Stimulated activated CD8-positive, alpha-beta memory T cell treated with anti-CD3 and anti-CD28 coated beads, Interleukin-2, amount 100 ng/mL, for 48 hours (primary cell): Measurements from ENCODE around the gene MOV10L1.
"Not testable (repeated sequence)": the region's sequence is repeated elsewhere in the genome, so short reads cannot be mapped to it uniquely, and the experiment has no call there.

Source experiments
- DNase-seq, 2 donors: peaks; one replicate each; pipeline ENCODE4 v3.0.0-alpha.2; 2020; ENCODE audit warnings: low read depth in 2 of 2

The MOV10L1 gene

GRCh38 chr22:50078246-50078645 lies 11.6 kb upstream of the MOV10L1 start:
- DNase-seq = no peak

- no peak for DNase-seq
Observed at GRCh38 chr22:50078761-50079160, 11.0 kb upstream of the MOV10L1 start.

DNA sequence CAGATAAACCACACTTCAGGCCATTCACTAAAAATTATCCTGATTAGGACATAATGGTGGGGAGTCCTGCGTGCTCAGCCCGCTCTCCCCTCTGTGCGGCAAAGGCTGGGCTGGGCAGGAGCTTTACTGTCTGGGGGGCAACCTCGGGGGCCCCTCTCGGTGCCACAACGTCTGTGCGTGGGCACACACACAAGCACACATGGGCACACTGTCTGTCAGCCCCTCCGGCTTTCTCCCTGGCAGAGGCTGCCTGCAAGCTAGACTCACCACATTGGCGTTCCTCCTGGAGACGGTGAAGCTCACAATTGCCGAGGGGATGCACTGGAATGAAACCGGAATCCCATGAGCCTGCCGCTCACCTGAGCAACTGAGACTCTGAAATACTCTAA lies 9.7 kb upstream of the MOV10L1 start:
- no peak for DNase-seq

DNA sequence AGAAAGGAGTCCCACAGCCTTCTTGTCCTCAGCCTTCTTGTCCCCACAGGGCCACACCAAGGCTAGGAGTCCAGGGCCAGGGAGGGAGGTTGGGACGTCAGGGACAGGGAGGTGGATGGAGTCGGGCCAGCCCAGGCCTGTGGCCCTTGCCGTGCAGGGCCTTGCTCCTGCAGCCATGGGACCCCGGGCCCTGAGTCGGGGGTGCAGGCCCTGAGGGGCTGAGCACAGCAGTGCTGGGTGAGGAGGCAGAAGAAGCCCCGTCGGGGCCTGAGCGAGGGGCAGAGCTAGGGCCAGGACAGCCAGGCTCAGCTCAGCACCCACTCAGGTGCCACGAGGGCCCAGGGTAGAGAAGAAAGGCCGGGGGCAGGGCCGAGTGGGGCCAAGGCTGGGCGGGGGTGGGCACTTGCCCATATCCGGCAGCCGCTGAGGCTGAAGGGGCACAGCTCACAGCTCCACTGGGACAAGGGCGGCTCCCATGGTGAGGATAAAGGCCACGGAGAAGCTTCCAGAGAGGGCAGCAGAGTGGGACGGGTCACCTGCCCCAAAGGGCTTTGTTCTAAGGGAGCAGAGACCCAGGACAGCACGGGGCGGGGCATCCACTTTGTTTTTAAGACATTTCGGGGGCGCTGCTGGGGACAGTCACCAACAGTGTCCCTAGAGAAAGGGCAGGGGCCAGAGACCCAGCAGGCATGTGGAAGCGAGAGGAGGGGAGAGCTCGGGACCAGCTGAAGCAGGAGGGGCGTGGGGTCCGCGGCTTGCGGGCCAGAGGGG lies 8.2 kb upstream of the MOV10L1 start:
- no peak for DNase-seq

- DNase-seq = no peak
Observed at GRCh38 chr22:50082197-50082715, 7.5 kb upstream of the MOV10L1 start.

DNA sequence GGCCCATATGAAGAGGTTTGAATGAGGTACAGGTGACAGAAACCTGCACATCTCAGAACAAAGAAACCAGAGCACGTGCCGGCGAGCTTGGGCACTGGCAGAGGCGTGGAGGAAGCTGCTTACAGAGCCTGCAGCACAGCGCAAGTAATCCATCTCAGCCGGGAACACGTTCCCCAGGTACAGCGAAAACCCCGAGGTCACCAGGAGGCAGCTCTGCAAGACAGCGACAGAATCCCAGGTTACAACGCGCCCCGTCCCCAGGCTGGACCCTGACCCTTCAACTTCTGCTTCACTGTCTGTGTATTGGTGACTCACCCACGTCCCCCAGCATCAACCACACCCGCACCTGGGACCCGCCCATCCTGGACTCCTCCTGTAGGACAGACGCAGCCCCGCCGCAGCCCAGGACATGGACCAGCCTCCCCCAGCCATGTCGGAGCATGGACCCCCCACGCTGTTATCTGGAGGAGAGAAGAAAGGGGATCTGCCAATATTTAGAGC lies 6.8 kb upstream of the MOV10L1 start:
- no peak for DNase-seq

DNA sequence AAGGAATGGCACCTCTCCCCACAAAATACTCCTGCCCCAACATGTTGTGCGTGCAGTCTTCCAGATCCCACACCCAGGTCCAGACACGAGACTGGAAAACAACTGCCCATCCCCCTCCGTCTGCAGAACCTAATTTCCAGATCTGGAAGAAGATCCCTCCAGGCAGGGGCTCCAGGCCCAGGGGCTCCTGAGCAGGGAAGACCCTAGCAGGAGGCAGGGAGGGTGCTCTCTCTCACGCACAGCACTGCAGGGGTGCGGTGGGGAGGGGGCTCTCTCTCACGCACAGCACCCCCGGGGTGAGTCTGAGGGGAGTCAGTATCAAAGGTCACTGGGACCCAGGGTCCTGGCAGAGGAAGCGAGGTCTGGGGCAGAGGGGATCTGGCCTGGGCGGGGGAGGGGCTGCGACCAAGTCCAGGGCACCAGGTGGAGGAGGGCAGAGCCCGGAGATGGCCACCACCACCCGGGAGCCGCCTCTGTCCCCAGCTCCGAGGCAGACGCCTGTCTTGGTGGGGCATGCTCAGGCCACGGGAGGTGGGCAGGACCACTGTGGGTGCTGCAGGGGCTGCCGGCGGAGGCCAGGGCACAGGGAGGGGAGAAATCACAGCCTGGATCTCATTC lies 6.2 kb upstream of the MOV10L1 start:
- DNase-seq = no peak

DNA sequence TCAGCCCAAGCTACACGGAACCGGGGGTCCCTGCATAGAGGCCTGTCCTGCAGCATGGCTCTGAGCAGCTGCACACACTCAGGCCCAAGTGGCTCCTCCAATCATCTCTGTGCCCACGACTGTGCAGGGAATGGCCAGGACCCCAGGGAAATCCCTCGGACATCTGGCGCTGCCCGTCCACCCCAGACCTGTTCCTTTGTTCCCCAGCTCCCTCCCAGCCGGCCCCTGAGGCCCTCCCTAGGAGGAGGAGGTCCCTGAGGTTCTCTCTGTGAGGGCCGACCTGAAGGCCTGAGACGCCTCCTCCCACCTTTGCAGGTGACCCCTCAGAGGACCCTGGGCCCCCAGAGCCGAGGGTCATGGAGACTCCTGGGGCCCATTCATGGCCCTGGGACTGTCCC lies 5.7 kb upstream of the MOV10L1 start:
- no peak for DNase-seq

DNA sequence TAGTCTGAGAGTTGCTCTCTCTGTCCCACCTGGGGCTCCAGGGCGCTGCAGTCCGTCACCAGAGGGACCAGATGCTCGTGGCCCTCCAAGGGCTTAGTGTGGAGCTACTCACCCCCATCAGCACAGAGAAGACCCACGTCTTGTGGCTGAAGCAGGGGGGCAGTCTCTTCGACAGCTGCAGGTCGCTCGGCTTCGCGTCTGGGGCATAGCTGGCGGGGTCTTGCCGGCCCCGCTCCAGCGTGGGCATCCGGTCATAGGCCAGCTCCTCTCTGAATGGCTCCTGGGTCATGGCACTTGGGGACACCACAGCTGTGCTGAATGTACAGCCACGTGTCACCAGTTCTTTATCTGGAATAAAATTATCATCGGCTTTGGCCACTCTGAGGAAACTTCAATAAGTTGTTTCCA lies 5.2 kb upstream of the MOV10L1 start:
- DNase-seq = no peak

GRCh38 chr22:50085211-50085972 lies 4.4 kb upstream of the MOV10L1 start, which contains the start of gene MLC1:
TSS of gene MLC1 (minus strand) at chr22:50085426. CDS start at chr22:50084902, 524 bp downstream.
- DNase-seq = peak in 1 of 2 donors; percentile 13

DNA sequence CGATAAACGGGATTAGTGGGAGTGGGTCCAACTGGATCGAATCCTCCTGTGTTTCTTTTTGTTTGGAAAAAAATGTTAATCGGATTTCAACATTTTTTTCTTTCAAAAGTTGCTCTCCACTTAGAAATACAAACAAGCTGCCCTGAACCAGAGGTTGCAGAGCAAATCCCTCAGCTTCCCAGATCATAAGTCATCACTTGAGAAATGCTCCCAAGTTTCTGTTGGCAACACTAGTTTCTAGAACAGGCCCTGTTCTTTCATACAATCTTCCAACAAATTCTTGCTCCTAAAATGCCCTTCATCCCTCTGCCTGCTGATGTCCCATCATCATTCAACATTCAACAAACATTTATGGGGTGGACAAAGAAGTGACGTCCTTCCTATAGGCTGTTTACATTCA lies 3.3 kb upstream of the MOV10L1 start:
- DNase-seq = no peak

DNA sequence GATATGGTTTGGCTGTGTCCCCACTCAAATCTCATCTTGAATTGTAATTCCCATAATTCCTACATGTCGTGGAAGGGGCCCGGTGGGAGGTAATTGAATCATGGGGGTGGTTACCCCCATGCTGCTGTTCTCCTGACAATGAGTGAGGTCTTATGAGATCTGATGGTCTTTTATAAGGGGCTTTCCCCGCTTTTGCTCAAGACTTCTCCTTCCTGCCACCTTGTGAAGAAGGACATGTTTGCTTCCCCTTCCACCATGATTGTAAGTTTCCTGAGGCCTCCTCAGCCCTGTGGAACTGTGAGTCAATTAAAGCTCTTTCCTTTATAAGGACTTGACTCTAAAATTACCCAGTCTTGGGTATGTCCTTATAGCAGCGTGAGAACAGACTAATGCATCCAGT lies 2.8 kb upstream of the MOV10L1 start:
- DNase-seq = not testable (repeated sequence)

- no peak for DNase-seq
Observed at GRCh38 chr22:50087646-50088045, 2.2 kb upstream of the MOV10L1 start.

DNA sequence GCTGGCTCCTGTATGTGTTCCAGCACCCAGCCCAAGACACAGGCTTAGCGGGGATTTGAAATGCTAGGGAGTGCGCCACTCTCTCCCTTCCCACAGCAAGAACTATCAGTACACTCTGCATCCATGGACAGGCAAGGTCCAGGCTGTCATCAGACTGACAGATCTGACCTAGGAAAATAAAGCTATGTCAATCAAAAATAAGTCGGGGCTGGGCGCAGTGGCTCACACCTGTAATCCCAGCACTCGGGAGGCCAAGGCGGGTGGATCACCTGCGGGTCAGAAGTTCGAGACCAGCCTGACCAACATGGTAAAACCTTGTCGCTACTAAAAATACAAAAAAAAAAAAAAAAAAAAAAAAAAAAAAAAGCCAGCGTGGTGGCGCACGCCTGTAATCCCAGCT lies 1.7 kb upstream of the MOV10L1 start:
- no peak for DNase-seq

DNA sequence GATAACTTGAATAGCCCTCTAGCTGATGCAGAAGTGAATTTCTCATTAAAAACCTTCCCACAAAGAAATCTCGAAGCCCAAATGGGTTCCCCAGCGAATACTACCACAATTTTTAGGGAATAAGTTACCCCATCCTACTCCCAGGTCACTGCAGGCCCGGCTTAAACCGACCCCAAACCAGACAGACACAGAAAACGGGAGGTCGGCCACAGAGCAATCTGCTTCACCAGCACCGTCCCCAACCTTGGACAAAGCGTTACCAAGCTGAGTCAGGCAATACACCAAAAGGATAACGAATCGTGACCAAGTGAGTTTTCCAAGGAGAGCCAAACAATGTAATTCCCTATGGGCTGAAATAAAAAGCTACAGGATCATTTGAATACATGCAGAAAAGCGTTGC lies 575 bp upstream of the MOV10L1 start:
- no peak for DNase-seq

DNA sequence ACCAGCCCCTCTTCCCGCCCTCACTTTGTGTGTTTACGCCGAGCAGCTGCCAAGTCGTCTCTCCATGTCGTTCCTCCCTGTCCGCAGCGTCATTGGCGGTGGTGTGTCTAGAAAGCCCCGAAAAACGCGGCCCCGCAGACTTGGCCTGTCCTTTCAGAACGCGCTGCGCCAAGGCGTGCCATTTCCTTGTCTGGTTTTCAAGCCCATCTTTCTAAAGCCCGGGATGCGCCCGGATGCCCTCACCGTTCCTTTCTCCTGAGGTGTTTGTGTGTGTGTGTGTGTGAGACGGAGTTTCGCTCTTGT lies 557 bp downstream of the MOV10L1 start:
- no peak for DNase-seq

DNA sequence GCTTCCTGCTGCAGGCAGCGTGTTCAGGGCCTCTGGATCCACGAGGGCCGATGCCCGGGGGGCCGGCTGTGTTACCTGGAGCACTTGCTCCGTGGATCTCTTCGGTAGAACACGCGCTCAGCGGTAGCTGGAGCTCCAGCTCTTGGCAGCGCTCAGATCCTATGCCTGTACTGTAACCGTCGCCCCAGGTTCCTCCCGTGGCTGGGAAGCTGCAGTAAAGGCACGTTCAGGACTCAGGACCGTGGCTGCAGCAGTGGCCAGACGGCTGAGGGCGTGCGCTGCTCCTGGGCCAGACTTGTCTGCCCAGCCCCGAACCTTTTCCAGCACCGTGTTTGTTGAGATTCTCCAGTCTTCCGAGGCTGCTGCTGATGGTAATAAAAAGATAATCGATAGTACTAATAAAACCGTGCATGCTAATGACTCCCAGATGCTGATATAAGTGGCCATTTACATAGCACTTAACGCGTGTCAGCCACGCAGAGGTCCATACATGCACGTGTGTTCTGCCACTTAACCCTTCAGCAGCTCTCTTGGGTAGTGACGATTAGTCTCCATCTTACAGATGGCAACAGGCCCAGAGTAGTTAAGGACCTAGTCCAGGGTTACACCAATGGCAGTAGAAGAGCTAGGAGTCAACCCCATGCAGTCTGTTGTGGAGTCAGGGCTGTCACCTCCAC lies 1.4 kb downstream of the MOV10L1 start:
- no peak for DNase-seq

DNA sequence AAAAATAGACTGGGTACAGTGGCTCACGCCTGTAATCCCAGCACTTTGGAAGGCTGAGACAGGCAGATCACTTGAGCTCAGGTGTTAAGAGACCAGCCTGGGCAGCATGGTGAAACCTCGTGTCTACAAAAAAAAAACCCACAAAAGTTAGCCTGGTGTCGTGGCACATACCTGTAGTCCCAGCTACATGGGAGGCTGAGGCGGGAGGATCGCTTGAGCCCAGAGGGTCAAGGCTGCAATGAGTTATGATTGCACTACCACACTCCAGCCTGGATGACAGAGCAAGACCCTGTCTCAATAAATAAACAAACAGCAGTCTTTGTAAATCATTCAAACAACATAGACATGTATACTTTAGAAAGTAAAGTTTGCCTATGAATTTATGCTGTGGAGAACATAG lies 2.5 kb downstream of the MOV10L1 start:
- DNase-seq = no peak

DNA sequence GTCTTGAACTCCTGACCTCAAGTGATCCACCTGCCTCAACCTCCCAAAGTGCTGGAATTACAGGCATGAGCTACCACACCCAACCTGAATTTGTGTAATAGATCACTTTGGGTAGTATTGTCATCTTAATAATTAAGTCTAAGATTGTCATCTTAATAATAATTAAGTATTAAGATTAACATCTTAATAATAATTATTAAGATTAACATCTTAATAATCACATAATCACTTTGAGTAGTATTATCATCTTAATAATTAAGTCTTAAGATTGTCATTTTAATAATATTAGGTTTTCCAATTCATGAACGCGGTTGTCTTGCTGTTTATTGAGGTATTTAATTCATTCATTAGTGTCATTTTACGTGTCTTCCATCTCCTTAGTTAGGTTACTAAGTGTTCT lies 8.2 kb downstream of the MOV10L1 start:
- DNase-seq = no peak

DNA sequence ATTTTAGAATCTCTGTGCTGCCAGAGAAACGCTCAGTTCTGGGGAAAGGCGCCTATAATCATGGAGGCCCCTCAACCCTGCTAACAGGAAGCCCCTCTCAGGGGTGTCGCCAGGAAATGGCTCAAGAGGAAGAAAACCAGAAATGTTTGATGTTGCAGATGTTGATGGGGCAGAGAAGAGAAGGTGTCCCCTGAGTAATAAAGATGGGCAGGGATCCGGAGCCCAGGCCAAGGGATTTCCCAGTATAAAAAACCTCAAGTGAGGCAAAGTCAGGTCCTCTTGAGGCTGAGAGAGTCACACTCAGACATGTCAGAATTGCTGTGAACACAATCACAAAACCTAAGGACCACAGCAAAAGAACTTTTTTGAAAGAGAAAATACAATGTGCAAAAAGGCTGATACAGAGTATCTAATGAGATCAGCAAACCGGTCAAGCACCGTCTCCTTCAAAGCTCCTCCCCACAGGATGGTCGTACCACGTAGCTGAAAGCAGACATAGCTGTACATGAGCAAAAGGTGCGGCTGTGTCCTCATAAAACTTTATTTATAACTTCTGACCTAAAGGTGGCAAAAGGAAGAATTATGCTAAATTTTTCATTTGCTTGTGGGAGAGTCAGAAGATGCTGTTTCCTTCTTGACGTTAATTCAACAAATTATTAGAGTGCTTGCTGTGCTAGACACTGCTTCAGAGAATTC lies 12.2 kb downstream of the MOV10L1 start:
- no peak for DNase-seq

DNA sequence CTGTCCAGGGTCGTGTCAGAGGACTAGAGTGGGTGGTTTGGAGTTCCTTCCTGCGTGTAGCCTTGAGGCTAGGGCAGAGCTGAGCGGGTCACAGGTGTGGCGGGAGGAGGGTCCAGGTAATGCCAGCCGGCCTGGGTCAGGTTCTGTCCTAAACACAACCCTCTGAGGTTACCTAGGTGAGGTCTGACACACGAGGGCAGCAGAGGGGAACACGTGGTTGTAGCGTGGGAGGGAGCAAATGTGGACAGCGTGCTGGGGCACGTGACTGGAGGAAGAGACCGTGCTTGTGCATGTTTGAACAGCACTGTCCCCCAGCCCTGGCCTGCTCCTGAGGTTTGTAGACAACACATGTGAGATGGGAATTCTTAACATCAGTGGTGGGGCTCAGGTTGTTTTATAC lies 13.1 kb downstream of the MOV10L1 start:
- no peak for DNase-seq
